Measurements from ENCODE around the gene C1orf167. TPM values are rescaled to one million over a fixed set of nuclear protein-coding genes. Genes with fewer than 3 reads are reported as not detected.

The C1orf167 gene
- total and polyA plus RNA-seq, 2 experiments from 2014 or later = 1.7 to 2.2 TPM

- H3K4me3 ChIP-seq = no peak overlapping the region
- H3K4me3 Mint-ChIP-seq = no peak overlapping the region
- H4K20me1 ChIP-seq (replicated peaks; ENCODE audit: insufficient read depth) = no peaks in the 10 kb centered on the region; the same call in none of the 2 replicates
- DNase-seq (ENCODE audit: low spot score) = no peak
- H3K27ac Mint-ChIP-seq = no peak overlapping the region
- H3K36me3 ChIP-seq (ENCODE audit: insufficient read depth) = no peaks in the 10 kb centered on the region
- H2AFZ ChIP-seq = no peak overlapping the region
- no peak for ATAC-seq
- no peaks in the 10 kb centered on the region for H3K9me3 Mint-ChIP-seq
- H3K27ac ChIP-seq (ENCODE audit: low read depth) = no peak overlapping the region
- no peaks in the 10 kb centered on the region; the same call in 1 of the 2 replicates for H3F3A ChIP-seq (replicated peaks; ENCODE audit: low read depth)
- no peaks in the 10 kb centered on the region for H3K27me3 ChIP-seq (ENCODE audit: insufficient read depth)
- H3K4me2 ChIP-seq = no peak overlapping the region
- peaks cover 28% of the 10 kb centered on the region for H3K36me3 Mint-ChIP-seq (ENCODE audit: low read depth)
- H3K79me2 ChIP-seq (replicated peaks; ENCODE audit: insufficient read depth) = no peaks in the 10 kb centered on the region
- no peaks in the 10 kb centered on the region for H3K9me2 ChIP-seq (ENCODE audit: insufficient read depth)
- TF ChIP-seq ETS1 (IDR thresholded peaks at IDR 0.05) (no peak), JUNB (IDR thresholded peaks at IDR 0.05; ENCODE audit: unreplicated experiment) (no peak), ZNF331 (CRISPR knock-in tag; IDR thresholded peaks at IDR 0.05; ENCODE audit: low read depth) (no peak), ZNF462 (CRISPR knock-in tag; IDR thresholded peaks at IDR 0.05) (no peak), STAT1 (IDR thresholded peaks at IDR 0.05; ENCODE audit: unreplicated experiment) (no peak), POLR2AphosphoS5 (IDR thresholded peaks at IDR 0.05; ENCODE audit: low read depth) (no peak), CREB1 (CRISPR knock-in tag; IDR thresholded peaks at IDR 0.05; ENCODE audit: low read depth) (no peak), EZH2 (IDR thresholded peaks at IDR 0.05; ENCODE audit: low read depth, unreplicated experiment) (no peak), ZNF114 (CRISPR knock-in tag; IDR thresholded peaks at IDR 0.05) (no peak), NANOG (IDR thresholded peaks at IDR 0.05; ENCODE audit: borderline replicate concordance) (no peak), CTCF (conservative IDR thresholded peaks at IDR 0.05; ENCODE audit: low read depth in 2 of 2) (no peak), EZH2phosphoT487 (IDR thresholded peaks at IDR 0.05; ENCODE audit: unreplicated experiment) (no peak)
- TF ChIP-seq, protein P1, sequence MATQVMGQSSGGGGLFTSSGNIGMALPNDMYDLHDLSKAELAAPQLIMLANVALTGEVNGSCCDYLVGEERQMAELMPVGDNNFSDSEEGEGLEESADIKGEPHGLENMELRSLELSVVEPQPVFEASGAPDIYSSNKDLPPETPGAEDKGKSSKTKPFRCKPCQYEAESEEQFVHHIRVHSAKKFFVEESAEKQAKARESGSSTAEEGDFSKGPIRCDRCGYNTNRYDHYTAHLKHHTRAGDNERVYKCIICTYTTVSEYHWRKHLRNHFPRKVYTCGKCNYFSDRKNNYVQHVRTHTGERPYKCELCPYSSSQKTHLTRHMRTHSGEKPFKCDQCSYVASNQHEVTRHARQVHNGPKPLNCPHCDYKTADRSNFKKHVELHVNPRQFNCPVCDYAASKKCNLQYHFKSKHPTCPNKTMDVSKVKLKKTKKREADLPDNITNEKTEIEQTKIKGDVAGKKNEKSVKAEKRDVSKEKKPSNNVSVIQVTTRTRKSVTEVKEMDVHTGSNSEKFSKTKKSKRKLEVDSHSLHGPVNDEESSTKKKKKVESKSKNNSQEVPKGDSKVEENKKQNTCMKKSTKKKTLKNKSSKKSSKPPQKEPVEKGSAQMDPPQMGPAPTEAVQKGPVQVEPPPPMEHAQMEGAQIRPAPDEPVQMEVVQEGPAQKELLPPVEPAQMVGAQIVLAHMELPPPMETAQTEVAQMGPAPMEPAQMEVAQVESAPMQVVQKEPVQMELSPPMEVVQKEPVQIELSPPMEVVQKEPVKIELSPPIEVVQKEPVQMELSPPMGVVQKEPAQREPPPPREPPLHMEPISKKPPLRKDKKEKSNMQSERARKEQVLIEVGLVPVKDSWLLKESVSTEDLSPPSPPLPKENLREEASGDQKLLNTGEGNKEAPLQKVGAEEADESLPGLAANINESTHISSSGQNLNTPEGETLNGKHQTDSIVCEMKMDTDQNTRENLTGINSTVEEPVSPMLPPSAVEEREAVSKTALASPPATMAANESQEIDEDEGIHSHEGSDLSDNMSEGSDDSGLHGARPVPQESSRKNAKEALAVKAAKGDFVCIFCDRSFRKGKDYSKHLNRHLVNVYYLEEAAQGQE (IDR thresholded peaks at IDR 0.05; ENCODE audit: unreplicated experiment) = no peak
- H3K4me1 ChIP-seq (ENCODE audit: insufficient read depth) = 0 out of 2 replicates have a peak, but pooled peaks cover 3% of the 10 kb centered on the region
- peaks cover 7% of the 10 kb centered on the region for H3K27me3 Mint-ChIP-seq (ENCODE audit: insufficient read depth, low read depth, poor library complexity)
- no peaks in the 10 kb centered on the region for H3K4me1 Mint-ChIP-seq
Observed at GRCh38 chr1:11793819-11794218, 31.8 kb downstream of the C1orf167 start.
